ENCODE results near the gene DIS3L2.
"Not testable (repeated sequence)": the region's sequence is repeated elsewhere in the genome, so short reads cannot be mapped to it uniquely, and the experiment has no call there.

The DIS3L2 gene

GRCh38 chr2:232326274-232327104 is 365.0 kb downstream of the DIS3L2 start:
- not testable (repeated sequence) for DNase-seq

- peak; percentile 91 to 92 for DNase-seq
Measured at GRCh38 chr2:232327105-232328031, 365.9 kb downstream of the DIS3L2 start.

- no peak for DNase-seq
Measured at GRCh38 chr2:232328032-232328422, 366.5 kb downstream of the DIS3L2 start.

GRCh38 chr2:232328516-232329460 is 367.3 kb downstream of the DIS3L2 start:
- DNase-seq, result no peak

GRCh38 chr2:232329716-232330067 is 368.2 kb downstream of the DIS3L2 start:
- no peak for DNase-seq

GRCh38 chr2:232330068-232330999 is 368.8 kb downstream of the DIS3L2 start:
- no peak for DNase-seq

- not testable (repeated sequence) for DNase-seq
Measured at GRCh38 chr2:232331061-232331460, 369.5 kb downstream of the DIS3L2 start.

GRCh38 chr2:232331641-232332040 is 370.1 kb downstream of the DIS3L2 start:
- DNase-seq, result not testable (repeated sequence)

GRCh38 chr2:232332244-232332939 is 370.9 kb downstream of the DIS3L2 start:
- DNase-seq, result not testable (repeated sequence)

- no peak for DNase-seq
Measured at GRCh38 chr2:232332940-232333259, 371.4 kb downstream of the DIS3L2 start.

GRCh38 chr2:232333361-232334135 is 372.0 kb downstream of the DIS3L2 start:
- no peak for DNase-seq

GRCh38 chr2:232334136-232334884 is 372.8 kb downstream of the DIS3L2 start:
- peak in 1 of 2 experiments; percentile 1 for DNase-seq

- not testable (repeated sequence) for DNase-seq
Measured at GRCh38 chr2:232334885-232335205, 373.3 kb downstream of the DIS3L2 start.

GRCh38 chr2:232335206-232335858 is 373.8 kb downstream of the DIS3L2 start:
- peak in 1 of 2 experiments; percentile 4 for DNase-seq

GRCh38 chr2:232335859-232336215 is 374.3 kb downstream of the DIS3L2 start:
- no peak for DNase-seq

GRCh38 chr2:232336241-232336736 is 374.8 kb downstream of the DIS3L2 start:
- DNase-seq, result peak in 1 of 2 experiments; percentile 0

- peak in 1 of 2 experiments; percentile 2 for DNase-seq
Measured at GRCh38 chr2:232336981-232337720, 375.6 kb downstream of the DIS3L2 start.
